Glutamatergic neuron (in vitro differentiated cells): Measurements from ENCODE around the gene RFK. TPM values are rescaled to one million over a fixed set of nuclear protein-coding genes. Genes with fewer than 3 reads are reported as not detected.

Experiments used
- DNase-seq: peaks from one replicate; pipeline ENCODE4 v3.0.0; 2022
- H3K27ac Mint-ChIP-seq: one replicate; pipeline ENCODE4 v1.8.0; 2020; ENCODE audit warnings: mild to moderate bottlenecking, mixed read lengths, inconsistent platforms; ENCODE audit not compliant: unreplicated experiment
- H3K27me3 Mint-ChIP-seq: one replicate; pipeline ENCODE4 v1.8.0; 2020; ENCODE audit warnings: mild to moderate bottlenecking, moderate library complexity, mixed read lengths, inconsistent platforms; ENCODE audit not compliant: unreplicated experiment
- H3K36me3 Mint-ChIP-seq: one replicate; pipeline ENCODE4 v1.8.0; 2020; ENCODE audit warnings: mild to moderate bottlenecking, mixed read lengths, inconsistent platforms; ENCODE audit not compliant: unreplicated experiment
- H3K4me1 Mint-ChIP-seq: one replicate; pipeline ENCODE4 v1.8.0; 2020; ENCODE audit warnings: mild to moderate bottlenecking, low read depth, mixed read lengths, inconsistent platforms; ENCODE audit not compliant: unreplicated experiment
- H3K4me3 Mint-ChIP-seq: one replicate; pipeline ENCODE4 v1.8.0; 2020; ENCODE audit warnings: mild to moderate bottlenecking, mixed read lengths, inconsistent platforms; ENCODE audit not compliant: unreplicated experiment
- H3K9me3 Mint-ChIP-seq: one replicate; pipeline ENCODE4 v1.8.0; 2020; ENCODE audit warnings: mild to moderate bottlenecking, moderate library complexity, mixed read lengths, inconsistent platforms; ENCODE audit not compliant: unreplicated experiment
- total RNA-seq: library from RNA; stranded (reverse); fragmentation: NEBNext Ultra II Directional; extraction: Animal tissue kit (Norgen Biotek cat#: 25700); gene quantifications from one replicate; pipeline ENCODE4 v1.2.1, GENCODE V29; 2021; ENCODE audit not compliant: unreplicated experiment
- TF ChIP-seq, protein P1 (sequence below): fragments of 200-600 bp; sonication (generic); IDR thresholded peaks from one replicate; pipeline ENCODE4 v1.5.0; 2021; ENCODE audit not compliant: partially characterized antibody, unreplicated experiment

The RFK gene
- total RNA-seq, 1 donor from 2014 or later = 12.7 TPM

GRCh38 chr9:76394960-76395252 is 680 bp upstream of the RFK start:
- no peaks in the 10 kb centered on the region for H3K4me1 Mint-ChIP-seq
- TF ChIP-seq, protein P1, sequence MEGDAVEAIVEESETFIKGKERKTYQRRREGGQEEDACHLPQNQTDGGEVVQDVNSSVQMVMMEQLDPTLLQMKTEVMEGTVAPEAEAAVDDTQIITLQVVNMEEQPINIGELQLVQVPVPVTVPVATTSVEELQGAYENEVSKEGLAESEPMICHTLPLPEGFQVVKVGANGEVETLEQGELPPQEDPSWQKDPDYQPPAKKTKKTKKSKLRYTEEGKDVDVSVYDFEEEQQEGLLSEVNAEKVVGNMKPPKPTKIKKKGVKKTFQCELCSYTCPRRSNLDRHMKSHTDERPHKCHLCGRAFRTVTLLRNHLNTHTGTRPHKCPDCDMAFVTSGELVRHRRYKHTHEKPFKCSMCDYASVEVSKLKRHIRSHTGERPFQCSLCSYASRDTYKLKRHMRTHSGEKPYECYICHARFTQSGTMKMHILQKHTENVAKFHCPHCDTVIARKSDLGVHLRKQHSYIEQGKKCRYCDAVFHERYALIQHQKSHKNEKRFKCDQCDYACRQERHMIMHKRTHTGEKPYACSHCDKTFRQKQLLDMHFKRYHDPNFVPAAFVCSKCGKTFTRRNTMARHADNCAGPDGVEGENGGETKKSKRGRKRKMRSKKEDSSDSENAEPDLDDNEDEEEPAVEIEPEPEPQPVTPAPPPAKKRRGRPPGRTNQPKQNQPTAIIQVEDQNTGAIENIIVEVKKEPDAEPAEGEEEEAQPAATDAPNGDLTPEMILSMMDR = no peak
- H3K27me3 Mint-ChIP-seq = no peaks in the 10 kb centered on the region
- H3K4me3 Mint-ChIP-seq = peak overlapping the region; percentile 96
- peaks cover 7% of the 10 kb centered on the region for H3K9me3 Mint-ChIP-seq
- DNase-seq = peak; percentile 43
- peak overlapping the region; percentile 90 for H3K27ac Mint-ChIP-seq
- no peaks in the 10 kb centered on the region for H3K36me3 Mint-ChIP-seq

GRCh38 chr9:76390656-76391055 is 3.6 kb downstream of the RFK start:
- DNase-seq = no peak
- TF ChIP-seq, protein P1 = no peak
- H3K4me1 Mint-ChIP-seq = no peaks in the 10 kb centered on the region
- no peak overlapping the region for H3K4me3 Mint-ChIP-seq
- H3K27me3 Mint-ChIP-seq = no peaks in the 10 kb centered on the region
- no peaks in the 10 kb centered on the region for H3K36me3 Mint-ChIP-seq
- H3K27ac Mint-ChIP-seq = no peak overlapping the region
- peaks cover 7% of the 10 kb centered on the region for H3K9me3 Mint-ChIP-seq

DNA sequence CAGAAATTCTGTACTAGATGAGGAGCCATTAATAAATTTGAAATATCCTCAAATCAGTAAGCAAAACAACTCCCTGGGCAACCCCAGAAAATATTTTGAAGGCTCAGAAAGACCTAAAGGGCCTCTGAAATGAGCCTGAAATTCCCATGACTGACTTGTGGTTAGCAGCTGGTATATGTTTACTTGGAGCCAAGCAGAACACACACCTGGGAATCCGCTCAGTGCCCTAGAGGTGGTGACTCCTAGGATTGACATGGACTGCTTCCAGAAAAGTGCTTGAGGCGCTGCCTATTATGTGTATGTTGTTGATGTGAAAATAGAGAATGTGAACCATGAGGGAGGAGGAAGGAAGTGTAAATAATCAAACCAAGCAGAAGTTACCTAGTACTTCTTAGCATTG is 14.7 kb downstream of the RFK start:
- no peak for DNase-seq
- no peak overlapping the region for H3K4me3 Mint-ChIP-seq
- H3K4me1 Mint-ChIP-seq = no peaks in the 10 kb centered on the region
- H3K27me3 Mint-ChIP-seq = no peaks in the 10 kb centered on the region
- H3K27ac Mint-ChIP-seq = no peak overlapping the region
- no peaks in the 10 kb centered on the region for H3K9me3 Mint-ChIP-seq
- no peaks in the 10 kb centered on the region for H3K36me3 Mint-ChIP-seq
- TF ChIP-seq, protein P1 = no peak

DNA sequence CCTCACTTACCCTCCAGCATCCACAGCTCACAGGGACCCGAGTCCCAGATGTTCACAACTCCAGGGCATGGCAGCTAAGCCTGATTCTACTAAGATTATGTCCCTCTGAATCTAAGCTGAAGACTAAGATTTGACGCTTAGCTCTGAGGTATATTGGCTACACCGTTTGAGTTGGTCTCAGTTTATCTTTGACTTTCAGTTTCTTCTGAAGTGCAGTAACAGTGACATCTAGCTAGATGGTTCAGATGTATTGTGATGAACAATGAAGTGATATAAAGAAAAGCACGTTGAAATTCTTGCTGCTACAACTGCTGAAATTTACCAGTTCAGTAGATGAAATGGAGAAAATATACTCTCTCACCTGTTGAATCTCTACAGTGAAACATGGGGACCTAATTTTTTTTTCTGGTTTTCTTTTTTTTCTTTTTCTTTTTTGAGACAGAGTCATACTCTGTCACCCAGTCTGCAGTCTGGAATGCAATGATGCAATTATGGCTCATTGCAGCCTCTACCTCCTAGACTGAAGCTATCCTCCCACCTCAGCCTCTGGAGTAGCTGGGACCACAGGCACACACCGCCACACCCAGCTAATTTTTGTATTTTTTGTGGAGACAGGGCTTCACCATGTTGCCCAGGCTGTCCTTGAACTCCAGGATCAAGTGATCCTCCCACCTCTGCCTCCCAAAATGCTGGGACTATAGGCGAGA is 15.7 kb downstream of the RFK start:
- TF ChIP-seq, protein P1 = no peak
- Mint-ChIP-seq H3K27ac (no peak overlapping the region), H3K4me1 (no peaks in the 10 kb centered on the region), H3K27me3 (no peaks in the 10 kb centered on the region), H3K36me3 (no peaks in the 10 kb centered on the region), H3K4me3 (no peak overlapping the region), H3K9me3 (no peaks in the 10 kb centered on the region)
- DNase-seq = no peak

- no peaks in the 10 kb centered on the region for H3K4me1 Mint-ChIP-seq
- no peaks in the 10 kb centered on the region for H3K36me3 Mint-ChIP-seq
Measured at GRCh38 chr9:76377791-76378190, 16.4 kb downstream of the RFK start.

More at GRCh38 chr9:76377791-76378190, 16.4 kb downstream of the RFK start:
- DNase-seq = no peak
- TF ChIP-seq, protein P1 = no peak
- no peak overlapping the region for H3K4me3 Mint-ChIP-seq
- no peaks in the 10 kb centered on the region for H3K27me3 Mint-ChIP-seq
- no peaks in the 10 kb centered on the region for H3K9me3 Mint-ChIP-seq
- no peak overlapping the region for H3K27ac Mint-ChIP-seq
